ENCODE data around the gene GAS2. TPM values are rescaled to one million over a fixed set of nuclear protein-coding genes. Genes with fewer than 3 reads are reported as not detected.

The GAS2 gene
- total RNA-seq, 1 donor from 2014 or later = 3.2 TPM

GRCh38 chr11:22769081-22769480 is 102.7 kb downstream of the GAS2 start:
- no peak for DNase-seq (ENCODE audit: extremely low spot score in 2 of 2)
- intact Hi-C loops (cut with DNase I) = no loop called here
- TF ChIP-seq CTCF (IDR thresholded peaks at IDR 0.05) = no peak
- no peak for TF ChIP-seq POLR2A (IDR thresholded peaks at IDR 0.05)
- TF ChIP-seq POLR2AphosphoS5 (IDR thresholded peaks at IDR 0.05; ENCODE audit: insufficient read depth in 1 of 2, low read depth in 1 of 2) = no peak
- Histone ChIP-seq H3K27ac (no peak overlapping the region), H3K4me1 (no peaks in the 10 kb centered on the region), H3K36me3 (no peaks in the 10 kb centered on the region), H3K27me3 (no peaks in the 10 kb centered on the region), H3K9me3 (no peaks in the 10 kb centered on the region), H3K4me3 (no peak overlapping the region)

DNA sequence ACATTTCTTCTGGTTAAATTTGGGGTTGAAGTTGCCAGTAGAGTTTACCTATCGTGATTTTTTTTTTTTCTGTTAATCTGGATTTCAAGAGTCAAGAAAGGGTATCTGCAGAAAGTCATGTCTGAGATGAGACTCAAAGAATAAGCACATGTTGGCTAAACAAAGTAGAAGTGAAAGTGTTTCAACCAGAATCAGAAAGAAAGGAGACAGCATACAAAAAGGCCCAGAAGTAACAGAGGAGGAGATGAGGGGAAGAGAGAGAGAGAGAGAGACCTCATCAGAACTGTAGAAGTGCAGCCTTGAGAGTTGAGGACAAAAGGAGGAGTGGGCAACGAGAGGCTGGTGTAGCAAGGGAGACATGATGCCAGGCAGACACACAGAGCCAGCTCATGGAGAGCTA is 108.3 kb downstream of the GAS2 start:
- TF ChIP-seq CTCF (IDR thresholded peaks at IDR 0.05) = no peak
- TF ChIP-seq POLR2AphosphoS5 (IDR thresholded peaks at IDR 0.05; ENCODE audit: insufficient read depth in 1 of 2, low read depth in 1 of 2) = no peak
- no peak for TF ChIP-seq POLR2A (IDR thresholded peaks at IDR 0.05)
- no peak overlapping the region for H3K4me3 ChIP-seq

DNA sequence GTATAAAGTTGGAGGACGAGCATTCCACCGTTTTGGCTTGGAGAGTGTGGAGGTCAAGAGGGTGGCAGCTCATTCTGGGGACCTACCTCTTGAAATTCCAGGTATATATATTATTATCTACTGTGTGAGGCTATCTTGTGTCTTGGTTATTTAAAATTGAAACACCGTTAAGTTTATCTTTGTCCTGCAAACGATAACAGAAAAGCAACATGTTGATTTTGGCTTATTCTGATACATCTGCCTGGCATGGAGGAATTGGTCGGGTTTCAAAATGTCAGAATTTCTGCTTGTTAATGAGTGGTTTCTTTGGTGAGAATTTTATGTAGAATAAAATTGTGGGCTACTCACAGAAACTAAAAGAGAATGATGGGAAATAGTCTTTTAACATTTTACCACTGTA is 108.8 kb downstream of the GAS2 start:
- intact Hi-C loops (cut with DNase I) = no loop called here
- no peak for TF ChIP-seq POLR2A (IDR thresholded peaks at IDR 0.05)
- TF ChIP-seq POLR2AphosphoS5 (IDR thresholded peaks at IDR 0.05; ENCODE audit: insufficient read depth in 1 of 2, low read depth in 1 of 2) = no peak
- Histone ChIP-seq H3K4me3 (no peak overlapping the region), H3K27me3 (no peaks in the 10 kb centered on the region), H3K27ac (no peak overlapping the region), H3K4me1 (no peaks in the 10 kb centered on the region), H3K9me3 (no peaks in the 10 kb centered on the region), H3K36me3 (no peaks in the 10 kb centered on the region)
- DNase-seq (ENCODE audit: extremely low spot score in 2 of 2) = no peak

More for the DNA sequence above, 108.3 kb downstream of the GAS2 start:
- Histone ChIP-seq H3K27ac (no peak overlapping the region), H3K4me1 (no peaks in the 10 kb centered on the region), H3K36me3 (no peaks in the 10 kb centered on the region), H3K9me3 (no peaks in the 10 kb centered on the region), H3K27me3 (no peaks in the 10 kb centered on the region)
- no peak for DNase-seq (ENCODE audit: extremely low spot score in 2 of 2)
- intact Hi-C loops (cut with DNase I) = no loop called here

DNA sequence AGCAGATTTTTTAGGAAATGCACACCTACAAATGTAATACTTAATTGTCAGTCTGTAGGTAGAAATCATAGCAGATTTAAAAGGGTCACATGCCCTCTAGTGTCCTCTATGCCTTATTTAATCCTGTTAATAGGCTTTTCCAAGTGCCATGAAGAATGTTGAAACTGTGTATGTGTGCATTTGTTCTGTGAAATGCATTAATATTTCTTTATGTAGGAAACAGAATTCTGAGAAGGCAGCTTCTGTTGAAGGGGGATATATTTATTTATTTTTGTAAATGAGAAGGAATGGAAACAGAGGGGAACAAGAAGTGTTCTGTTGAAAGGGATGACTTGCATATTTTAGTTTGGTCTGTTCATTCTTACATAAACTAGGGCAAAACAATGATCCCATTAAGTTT is 112.2 kb downstream of the GAS2 start:
- Histone ChIP-seq H3K9me3 (no peaks in the 10 kb centered on the region), H3K27me3 (no peaks in the 10 kb centered on the region), H3K27ac (no peak overlapping the region), H3K4me3 (no peak overlapping the region), H3K4me1 (no peaks in the 10 kb centered on the region), H3K36me3 (no peaks in the 10 kb centered on the region)
- no peak for DNase-seq (ENCODE audit: extremely low spot score in 2 of 2)
- no peak for TF ChIP-seq POLR2A (IDR thresholded peaks at IDR 0.05)
- no peak for TF ChIP-seq POLR2AphosphoS5 (IDR thresholded peaks at IDR 0.05; ENCODE audit: insufficient read depth in 1 of 2, low read depth in 1 of 2)
- no peak for TF ChIP-seq CTCF (IDR thresholded peaks at IDR 0.05)
- intact Hi-C loops (cut with DNase I) = no loop called here

DNA sequence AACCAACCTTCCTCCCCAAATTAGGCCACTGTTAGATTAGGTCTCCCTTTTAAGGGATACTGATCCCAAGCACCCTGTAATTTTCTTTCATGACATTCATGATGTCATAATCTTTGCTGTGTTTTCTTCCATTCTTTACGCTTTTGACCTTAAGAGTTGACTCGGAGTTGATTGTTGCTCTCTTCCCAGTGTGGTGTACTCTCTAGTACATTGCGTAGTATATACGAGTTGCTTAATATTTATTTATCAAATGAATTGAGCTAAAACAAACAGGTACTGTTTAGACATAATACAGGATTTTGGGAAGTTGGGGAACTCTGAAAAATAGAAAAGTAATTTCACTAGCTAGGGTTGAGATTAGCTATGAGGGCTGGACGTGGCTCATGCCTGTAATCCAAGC is 113.4 kb downstream of the GAS2 start:
- intact Hi-C loops (cut with DNase I) = no loop called here
- no peaks in the 10 kb centered on the region for H3K36me3 ChIP-seq
- no peak for DNase-seq (ENCODE audit: extremely low spot score in 2 of 2)
- no peaks in the 10 kb centered on the region for H3K27me3 ChIP-seq
- H3K27ac ChIP-seq = no peak overlapping the region
- H3K4me1 ChIP-seq = no peaks in the 10 kb centered on the region
- H3K9me3 ChIP-seq = no peaks in the 10 kb centered on the region
- H3K4me3 ChIP-seq = no peak overlapping the region
- TF ChIP-seq CTCF (IDR thresholded peaks at IDR 0.05) = no peak
- no peak for TF ChIP-seq POLR2AphosphoS5 (IDR thresholded peaks at IDR 0.05; ENCODE audit: insufficient read depth in 1 of 2, low read depth in 1 of 2)
- TF ChIP-seq POLR2A (IDR thresholded peaks at IDR 0.05) = no peak
